Gastroesophageal sphincter (tissue), 3 donors: Measurements from ENCODE around the gene PUS3.

Experiments
- POLR2A ChIP-seq, 2 donors: fragments of 450-650 bp; IDR thresholded peaks; one replicate each; pipeline ENCODE4 v1.6.1; 2017; ENCODE audit warnings: antibody characterized with exemption in 2 of 2, mild to moderate bottlenecking in 2 of 2, moderate library complexity in 1 of 2
- TF ChIP-seq, protein P1 (sequence below), 4 experiments: fragments of 200-600 bp in 2 of 4; fragments of 450-650 bp in 2 of 4; sonication (generic) in 1 of 4; IDR thresholded peaks; one replicate each; pipeline ENCODE4 v1.5.1; 2017 to 2019; ENCODE audit warnings: antibody characterized with exemption in 4 of 4, mild to moderate bottlenecking in 2 of 4, moderate library complexity in 2 of 4

- TF ChIP-seq, protein P1, sequence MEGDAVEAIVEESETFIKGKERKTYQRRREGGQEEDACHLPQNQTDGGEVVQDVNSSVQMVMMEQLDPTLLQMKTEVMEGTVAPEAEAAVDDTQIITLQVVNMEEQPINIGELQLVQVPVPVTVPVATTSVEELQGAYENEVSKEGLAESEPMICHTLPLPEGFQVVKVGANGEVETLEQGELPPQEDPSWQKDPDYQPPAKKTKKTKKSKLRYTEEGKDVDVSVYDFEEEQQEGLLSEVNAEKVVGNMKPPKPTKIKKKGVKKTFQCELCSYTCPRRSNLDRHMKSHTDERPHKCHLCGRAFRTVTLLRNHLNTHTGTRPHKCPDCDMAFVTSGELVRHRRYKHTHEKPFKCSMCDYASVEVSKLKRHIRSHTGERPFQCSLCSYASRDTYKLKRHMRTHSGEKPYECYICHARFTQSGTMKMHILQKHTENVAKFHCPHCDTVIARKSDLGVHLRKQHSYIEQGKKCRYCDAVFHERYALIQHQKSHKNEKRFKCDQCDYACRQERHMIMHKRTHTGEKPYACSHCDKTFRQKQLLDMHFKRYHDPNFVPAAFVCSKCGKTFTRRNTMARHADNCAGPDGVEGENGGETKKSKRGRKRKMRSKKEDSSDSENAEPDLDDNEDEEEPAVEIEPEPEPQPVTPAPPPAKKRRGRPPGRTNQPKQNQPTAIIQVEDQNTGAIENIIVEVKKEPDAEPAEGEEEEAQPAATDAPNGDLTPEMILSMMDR (IDR thresholded peaks at IDR 0.05), result no peak
- TF ChIP-seq POLR2A (IDR thresholded peaks at IDR 0.05), result no peak
Observed at GRCh38 chr11:125946712-125947418, 43.9 kb upstream of the PUS3 start.
